Loucy (cell line): ENCODE data around the gene CTAG2.

Source experiments
- EZH2phosphoT487 ChIP-seq: fragments of 200-600 bp; IDR thresholded peaks from 2 replicates; pipeline ENCODE4 v1.6.1; 2018; ENCODE audit warnings: antibody characterized with exemption, mild to moderate bottlenecking, moderate library complexity, borderline replicate concordance
- TF ChIP-seq, protein P1 (sequence below): fragments of 200-600 bp; sonication (generic); conservative IDR thresholded peaks from 2 replicates; pipeline ENCODE4 v1.5.1; 2014; ENCODE audit warnings: mild to moderate bottlenecking, antibody characterized with exemption, low read length

DNA sequence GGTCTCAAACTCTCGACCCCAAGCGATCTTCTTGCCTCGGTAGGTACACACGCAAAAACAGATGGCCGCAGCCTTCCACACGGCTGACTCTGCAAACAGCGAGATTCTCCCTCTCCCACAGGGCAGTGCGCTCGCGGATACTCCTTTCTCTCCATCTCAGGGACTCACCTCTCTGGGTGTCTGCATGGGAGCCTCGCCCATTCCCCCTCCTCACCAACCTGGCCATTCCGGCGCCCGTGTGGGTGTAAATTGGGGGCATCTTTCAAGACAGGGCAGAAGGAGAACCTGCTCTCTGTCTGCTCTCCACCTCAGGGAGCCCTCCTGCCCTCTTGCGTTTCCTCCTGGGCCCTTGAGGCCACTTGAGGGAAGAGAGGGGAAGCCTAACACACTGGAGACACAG is 4.4 kb downstream of the CTAG2 start:
- TF ChIP-seq, protein P1, sequence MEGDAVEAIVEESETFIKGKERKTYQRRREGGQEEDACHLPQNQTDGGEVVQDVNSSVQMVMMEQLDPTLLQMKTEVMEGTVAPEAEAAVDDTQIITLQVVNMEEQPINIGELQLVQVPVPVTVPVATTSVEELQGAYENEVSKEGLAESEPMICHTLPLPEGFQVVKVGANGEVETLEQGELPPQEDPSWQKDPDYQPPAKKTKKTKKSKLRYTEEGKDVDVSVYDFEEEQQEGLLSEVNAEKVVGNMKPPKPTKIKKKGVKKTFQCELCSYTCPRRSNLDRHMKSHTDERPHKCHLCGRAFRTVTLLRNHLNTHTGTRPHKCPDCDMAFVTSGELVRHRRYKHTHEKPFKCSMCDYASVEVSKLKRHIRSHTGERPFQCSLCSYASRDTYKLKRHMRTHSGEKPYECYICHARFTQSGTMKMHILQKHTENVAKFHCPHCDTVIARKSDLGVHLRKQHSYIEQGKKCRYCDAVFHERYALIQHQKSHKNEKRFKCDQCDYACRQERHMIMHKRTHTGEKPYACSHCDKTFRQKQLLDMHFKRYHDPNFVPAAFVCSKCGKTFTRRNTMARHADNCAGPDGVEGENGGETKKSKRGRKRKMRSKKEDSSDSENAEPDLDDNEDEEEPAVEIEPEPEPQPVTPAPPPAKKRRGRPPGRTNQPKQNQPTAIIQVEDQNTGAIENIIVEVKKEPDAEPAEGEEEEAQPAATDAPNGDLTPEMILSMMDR: no peak
- no peak for TF ChIP-seq EZH2phosphoT487
